ENCODE data around the gene FAM20B.

The FAM20B gene

DNA sequence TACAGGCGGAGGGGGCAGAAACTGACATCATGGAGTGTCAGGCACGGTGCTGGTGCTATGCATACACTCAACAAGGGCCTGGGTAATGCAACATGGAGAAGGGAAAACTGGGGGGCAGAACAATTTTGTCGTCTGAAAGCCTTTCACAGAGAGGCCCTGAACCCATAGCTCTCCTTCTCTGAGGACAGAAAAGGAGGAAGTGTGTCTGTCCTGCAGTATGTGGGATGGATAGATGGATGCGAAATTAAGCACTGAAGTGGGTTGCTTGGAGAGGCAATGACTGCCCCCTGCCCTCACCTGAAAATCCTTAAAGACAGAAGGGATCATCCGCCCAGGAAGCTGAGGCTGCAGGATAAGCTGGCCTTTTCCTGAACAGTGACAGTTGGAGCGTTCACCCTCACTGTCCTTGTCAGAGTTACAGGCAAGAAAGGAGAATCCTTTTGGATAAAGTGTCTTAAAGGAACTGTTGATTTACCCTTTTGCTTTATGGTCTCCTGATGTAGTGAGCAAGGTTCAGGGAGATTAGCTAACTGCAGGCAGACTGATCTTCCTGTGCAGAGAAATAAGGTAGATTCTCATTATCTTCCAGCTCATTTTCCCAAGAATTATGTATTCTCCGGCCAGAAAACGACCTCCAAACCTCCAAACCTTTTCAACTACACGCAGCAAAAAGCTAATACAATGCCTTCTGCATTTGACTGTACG lies 1.6 kb upstream of the FAM20B start:
- H3K27ac ChIP-seq (ENCODE audit: low read length): no peak overlapping the region
- H3K36me3 ChIP-seq (ENCODE audit: control insufficient read depth, insufficient read depth, low read length): no peaks in the 10 kb centered on the region
- no peaks in the 10 kb centered on the region for H3K9me3 ChIP-seq (ENCODE audit: control insufficient read depth, insufficient read depth, low read length)
- H3K4me1 ChIP-seq (ENCODE audit: control insufficient read depth, insufficient read depth, low read length): peaks cover 3% of the 10 kb centered on the region; the same call in 1 of the 2 replicates
- no peak for DNase-seq (ENCODE audit: low read depth, low spot score)
- 100% methylated on average over 3 of the region's 10 CpGs for WGBS (ENCODE audit: insufficient coverage, insufficient read length)
- H3K4me3 ChIP-seq (ENCODE audit: low read length): no peak overlapping the region
- no peaks in the 10 kb centered on the region for H3K27me3 ChIP-seq (ENCODE audit: control insufficient read depth, insufficient read depth, low read length)

DNA sequence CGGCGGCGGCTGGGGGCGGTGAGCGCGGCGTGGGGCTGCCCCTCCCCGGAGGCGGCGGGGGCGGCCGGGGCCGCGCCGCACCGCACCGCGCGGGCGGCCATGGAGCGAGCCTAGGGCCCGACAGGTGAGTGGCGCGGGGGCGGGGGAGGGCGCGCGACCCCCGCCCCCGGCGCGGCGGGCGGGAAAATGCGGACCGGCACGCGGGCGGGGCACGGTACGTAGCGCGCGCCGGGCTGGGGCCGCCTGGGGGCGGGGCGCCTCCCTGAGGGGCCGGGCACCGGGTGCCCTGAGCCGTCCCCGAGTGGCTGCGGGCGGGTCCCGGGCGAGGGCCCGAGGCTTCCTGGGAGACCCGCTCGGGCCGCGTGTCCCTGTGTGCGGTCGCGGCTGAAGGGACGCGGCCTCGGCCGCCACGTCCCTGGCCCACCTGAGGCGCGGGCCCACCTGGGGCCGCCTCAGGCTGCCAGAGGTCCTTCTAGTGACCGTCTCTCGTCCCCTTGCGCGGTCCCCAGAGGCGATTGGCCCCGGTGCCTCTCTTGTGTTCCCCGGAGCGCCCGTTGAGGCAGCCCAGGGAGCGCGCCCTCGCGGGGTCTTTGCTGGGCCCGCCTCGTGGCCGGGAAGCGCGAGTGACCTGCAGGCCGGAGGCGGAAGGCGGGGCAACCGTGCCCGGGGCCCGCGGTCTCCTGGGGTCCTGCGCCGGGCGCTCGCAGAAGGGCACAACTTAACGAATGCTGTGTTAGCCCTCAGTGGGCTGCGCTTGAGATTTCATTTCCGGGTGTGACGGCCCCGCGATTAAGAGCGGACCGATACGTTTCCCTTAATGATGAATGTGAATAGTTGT lies 500 bp downstream of the FAM20B start:
- WGBS (ENCODE audit: insufficient coverage, insufficient read length): no CpG with 5 or more reads among the region's 110 CpGs
- DNase-seq (ENCODE audit: low read depth, low spot score): peak; percentile 18
- Histone ChIP-seq H3K9me3 (ENCODE audit: control insufficient read depth, insufficient read depth, low read length) (no peaks in the 10 kb centered on the region), H3K4me1 (ENCODE audit: control insufficient read depth, insufficient read depth, low read length) (peaks cover 3% of the 10 kb centered on the region; the same call in 1 of the 2 replicates), H3K36me3 (ENCODE audit: control insufficient read depth, insufficient read depth, low read length) (no peaks in the 10 kb centered on the region), H3K27ac (ENCODE audit: low read length) (no peak overlapping the region), H3K27me3 (ENCODE audit: control insufficient read depth, insufficient read depth, low read length) (no peaks in the 10 kb centered on the region), H3K4me3 (ENCODE audit: low read length) (peak overlapping the region; percentile 64)

DNA sequence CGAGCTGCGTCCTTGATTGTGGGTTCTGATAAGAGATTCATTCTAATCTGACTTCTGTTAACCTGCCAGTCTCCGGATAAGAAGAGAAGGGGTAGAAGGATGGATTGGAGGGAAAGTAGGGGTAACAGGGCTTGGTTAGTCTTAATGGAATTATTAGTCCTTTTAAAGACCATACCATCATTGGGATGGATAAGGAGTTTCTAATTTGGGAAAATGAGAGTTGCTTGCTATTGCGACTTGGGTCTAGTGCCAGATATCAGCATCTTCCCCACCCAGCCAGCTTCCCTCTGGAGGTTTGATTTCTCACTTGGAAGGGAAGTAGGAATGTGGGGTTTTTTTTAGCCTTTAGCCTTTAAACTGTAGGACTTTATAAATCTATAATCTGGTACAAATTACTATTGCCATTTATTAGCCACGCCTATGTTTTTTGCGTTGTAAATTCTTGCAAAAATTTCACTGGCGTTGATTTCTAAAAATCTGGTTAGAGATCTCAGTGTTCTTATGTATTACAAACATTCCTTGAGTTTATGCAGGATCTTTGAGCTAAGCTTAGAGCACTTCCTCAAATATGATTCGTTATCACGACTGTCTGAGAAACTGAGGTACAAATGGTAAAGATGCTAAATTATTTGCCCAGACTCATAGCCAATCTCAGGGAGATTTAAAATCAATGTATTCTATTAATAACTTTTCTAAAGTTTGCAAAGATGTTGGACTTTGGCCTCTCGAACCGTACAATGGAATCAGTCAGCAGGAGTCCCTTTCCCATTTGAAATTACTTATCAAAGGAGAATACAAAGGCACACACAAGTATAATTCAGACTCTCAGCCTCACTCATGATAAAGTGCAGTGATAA lies 1.3 kb downstream of the FAM20B start:
- Histone ChIP-seq H3K4me3 (ENCODE audit: low read length) (peak overlapping the region; percentile 64; the same call in 1 of the 2 replicates), H3K4me1 (ENCODE audit: control insufficient read depth, insufficient read depth, low read length) (peaks cover 3% of the 10 kb centered on the region; the same call in 1 of the 2 replicates), H3K27me3 (ENCODE audit: control insufficient read depth, insufficient read depth, low read length) (no peaks in the 10 kb centered on the region), H3K27ac (ENCODE audit: low read length) (no peak overlapping the region), H3K9me3 (ENCODE audit: control insufficient read depth, insufficient read depth, low read length) (no peaks in the 10 kb centered on the region), H3K36me3 (ENCODE audit: control insufficient read depth, insufficient read depth, low read length) (no peaks in the 10 kb centered on the region)
- no peak for DNase-seq (ENCODE audit: low read depth, low spot score)
- no CpG with 5 or more reads among the region's 11 CpGs for WGBS (ENCODE audit: insufficient coverage, insufficient read length)

DNA sequence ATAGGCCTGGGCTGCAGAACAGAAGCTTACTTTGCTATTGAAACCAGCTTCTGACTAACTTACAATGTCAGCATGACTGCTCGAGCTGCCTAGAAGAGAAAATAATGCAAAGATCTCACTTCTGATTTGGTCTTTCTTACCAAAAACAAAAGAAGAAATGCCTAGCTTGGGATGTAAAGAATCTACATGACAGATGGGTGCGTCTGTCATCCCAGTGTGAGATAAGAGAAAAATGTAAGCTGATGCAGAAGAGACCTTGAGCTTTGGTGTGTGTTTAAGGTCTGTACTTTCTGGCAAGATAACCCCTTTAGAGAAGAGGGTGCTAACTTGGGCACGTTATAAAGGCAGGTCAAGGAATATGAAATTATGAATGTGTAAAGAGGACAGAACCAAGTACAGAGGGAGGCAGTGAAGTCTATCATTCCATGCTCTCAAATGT lies 3.6 kb downstream of the FAM20B start:
- WGBS (ENCODE audit: insufficient coverage, insufficient read length): no CpG with 5 or more reads among the region's 3 CpGs
- no peak overlapping the region for H3K27ac ChIP-seq (ENCODE audit: low read length)
- H3K9me3 ChIP-seq (ENCODE audit: control insufficient read depth, insufficient read depth, low read length): no peaks in the 10 kb centered on the region
- H3K27me3 ChIP-seq (ENCODE audit: control insufficient read depth, insufficient read depth, low read length): no peaks in the 10 kb centered on the region
- H3K4me1 ChIP-seq (ENCODE audit: control insufficient read depth, insufficient read depth, low read length): peaks cover 5% of the 10 kb centered on the region; the same call in 1 of the 2 replicates
- H3K4me3 ChIP-seq (ENCODE audit: low read length): no peak overlapping the region
- DNase-seq (ENCODE audit: low read depth, low spot score): no peak
- no peaks in the 10 kb centered on the region for H3K36me3 ChIP-seq (ENCODE audit: control insufficient read depth, insufficient read depth, low read length)

DNA sequence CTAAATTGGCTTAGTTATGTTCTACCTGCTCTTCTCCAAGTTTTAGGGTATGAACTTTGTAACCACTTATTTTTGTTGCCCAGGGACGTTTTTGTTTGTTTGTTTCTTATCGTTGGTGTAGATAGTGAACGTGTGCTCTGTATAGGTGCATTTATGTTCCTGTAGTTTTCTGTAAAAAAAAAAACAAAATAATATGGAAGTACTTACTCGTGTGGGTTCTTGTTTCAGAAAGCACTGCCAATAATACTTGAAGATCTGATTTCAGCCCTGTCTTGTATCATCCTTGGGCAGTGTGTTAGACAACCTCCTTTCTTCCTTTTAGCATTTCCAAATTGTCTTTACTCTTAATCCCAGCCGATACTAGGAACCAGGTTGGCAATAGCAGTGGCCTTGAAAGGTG lies 4.4 kb downstream of the FAM20B start:
- Histone ChIP-seq H3K4me3 (ENCODE audit: low read length) (no peak overlapping the region), H3K27ac (ENCODE audit: low read length) (no peak overlapping the region), H3K9me3 (ENCODE audit: control insufficient read depth, insufficient read depth, low read length) (no peaks in the 10 kb centered on the region), H3K4me1 (ENCODE audit: control insufficient read depth, insufficient read depth, low read length) (peaks cover 5% of the 10 kb centered on the region; the same call in 1 of the 2 replicates), H3K36me3 (ENCODE audit: control insufficient read depth, insufficient read depth, low read length) (no peaks in the 10 kb centered on the region), H3K27me3 (ENCODE audit: control insufficient read depth, insufficient read depth, low read length) (no peaks in the 10 kb centered on the region)
- no CpG with 5 or more reads among the region's 5 CpGs for whole genome bisulfite sequencing (ENCODE audit: insufficient coverage, insufficient read length)
- DNase-seq (ENCODE audit: low read depth, low spot score): no peak

DNA sequence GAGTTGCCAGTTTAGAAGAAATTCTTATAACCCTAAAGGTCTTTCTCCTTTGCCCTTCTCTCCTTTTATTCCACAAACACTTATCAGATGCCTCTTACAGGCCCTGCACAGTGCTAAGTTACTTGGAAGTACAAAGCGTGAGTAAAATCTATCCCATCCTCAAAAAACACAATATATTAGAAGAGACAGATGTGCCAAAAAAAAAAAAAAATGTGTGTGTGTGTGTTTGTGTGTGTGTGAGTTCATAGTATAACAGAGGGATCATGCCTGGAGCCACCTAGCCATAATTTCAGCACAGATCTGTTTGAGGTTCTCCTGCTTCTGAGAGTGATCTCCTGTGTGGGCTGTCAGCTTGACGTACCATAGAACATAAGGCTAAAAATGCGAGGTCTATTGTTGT lies 5.0 kb downstream of the FAM20B start:
- Histone ChIP-seq H3K36me3 (ENCODE audit: control insufficient read depth, insufficient read depth, low read length) (no peaks in the 10 kb centered on the region), H3K4me3 (ENCODE audit: low read length) (no peak overlapping the region), H3K4me1 (ENCODE audit: control insufficient read depth, insufficient read depth, low read length) (peaks cover 5% of the 10 kb centered on the region; the same call in 1 of the 2 replicates), H3K9me3 (ENCODE audit: control insufficient read depth, insufficient read depth, low read length) (no peaks in the 10 kb centered on the region), H3K27me3 (ENCODE audit: control insufficient read depth, insufficient read depth, low read length) (no peaks in the 10 kb centered on the region), H3K27ac (ENCODE audit: low read length) (no peak overlapping the region)
- WGBS (ENCODE audit: insufficient coverage, insufficient read length): no CpG with 5 or more reads among the region's 3 CpGs
- no peak for DNase-seq (ENCODE audit: low read depth, low spot score)

DNA sequence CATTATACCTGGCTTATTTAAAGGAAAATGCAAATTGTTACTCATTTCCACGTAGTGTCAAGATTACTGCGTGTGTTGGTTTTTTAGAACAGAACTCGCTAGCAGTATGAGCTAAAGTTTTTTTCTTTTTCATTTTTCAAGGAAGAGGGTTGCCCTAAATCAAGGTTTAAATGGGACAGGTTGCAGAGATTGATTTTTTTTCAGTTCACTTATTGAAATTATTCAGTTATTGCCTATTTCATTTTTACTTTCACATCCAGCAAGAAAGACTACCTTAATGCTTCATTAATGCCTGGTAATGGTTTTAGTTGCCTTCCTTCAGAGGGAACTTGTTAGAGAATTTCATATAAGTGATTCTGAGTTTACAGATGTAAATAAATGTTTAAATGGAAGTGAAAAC lies 5.6 kb downstream of the FAM20B start:
- Histone ChIP-seq H3K36me3 (ENCODE audit: control insufficient read depth, insufficient read depth, low read length) (no peaks in the 10 kb centered on the region), H3K27me3 (ENCODE audit: control insufficient read depth, insufficient read depth, low read length) (no peaks in the 10 kb centered on the region), H3K4me1 (ENCODE audit: control insufficient read depth, insufficient read depth, low read length) (peaks cover 5% of the 10 kb centered on the region; the same call in 1 of the 2 replicates), H3K27ac (ENCODE audit: low read length) (no peak overlapping the region), H3K4me3 (ENCODE audit: low read length) (no peak overlapping the region), H3K9me3 (ENCODE audit: control insufficient read depth, insufficient read depth, low read length) (no peaks in the 10 kb centered on the region)
- no peak for DNase-seq (ENCODE audit: low read depth, low spot score)
- no CpG with 5 or more reads among the region's 3 CpGs for WGBS (ENCODE audit: insufficient coverage, insufficient read length)

DNA sequence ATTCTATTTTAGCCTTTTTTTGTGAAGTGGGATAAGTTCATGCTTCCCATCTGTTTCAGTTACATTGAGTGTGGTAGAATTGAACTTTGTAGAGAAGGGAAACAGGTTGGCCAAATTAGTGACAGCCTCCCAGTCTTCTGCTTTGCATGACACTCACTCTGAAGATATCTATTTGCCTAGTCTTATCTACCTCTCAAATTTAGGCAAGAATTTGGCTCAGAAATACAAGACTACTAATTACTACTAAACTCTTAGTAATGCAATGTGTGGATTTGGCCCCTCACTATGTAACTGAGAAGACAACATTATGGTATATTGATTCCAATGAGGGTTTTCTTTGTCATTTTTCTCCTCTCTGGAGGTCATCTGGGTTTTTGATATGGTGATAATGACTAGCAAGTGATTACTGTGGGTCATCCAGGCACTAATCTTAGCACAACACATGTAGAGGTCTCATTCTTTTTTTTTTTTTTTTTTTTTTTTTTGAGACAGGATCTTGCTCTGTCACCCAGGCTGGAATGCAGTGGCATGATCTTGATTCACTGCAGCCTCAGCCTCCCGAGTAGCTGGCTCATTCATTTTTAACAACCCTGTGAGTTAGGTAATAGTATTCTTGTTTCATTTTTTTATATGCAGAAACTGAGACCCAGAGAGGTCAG lies 6.3 kb downstream of the FAM20B start:
- Histone ChIP-seq H3K36me3 (ENCODE audit: control insufficient read depth, insufficient read depth, low read length) (no peaks in the 10 kb centered on the region), H3K27me3 (ENCODE audit: control insufficient read depth, insufficient read depth, low read length) (no peaks in the 10 kb centered on the region), H3K4me3 (ENCODE audit: low read length) (no peak overlapping the region), H3K4me1 (ENCODE audit: control insufficient read depth, insufficient read depth, low read length) (peaks cover 5% of the 10 kb centered on the region; the same call in 1 of the 2 replicates), H3K27ac (ENCODE audit: low read length) (no peak overlapping the region), H3K9me3 (ENCODE audit: control insufficient read depth, insufficient read depth, low read length) (no peaks in the 10 kb centered on the region)
- WGBS (ENCODE audit: insufficient coverage, insufficient read length): no CpG with 5 or more reads among the region's 1 CpG
- no peak for DNase-seq (ENCODE audit: low read depth, low spot score)

DNA sequence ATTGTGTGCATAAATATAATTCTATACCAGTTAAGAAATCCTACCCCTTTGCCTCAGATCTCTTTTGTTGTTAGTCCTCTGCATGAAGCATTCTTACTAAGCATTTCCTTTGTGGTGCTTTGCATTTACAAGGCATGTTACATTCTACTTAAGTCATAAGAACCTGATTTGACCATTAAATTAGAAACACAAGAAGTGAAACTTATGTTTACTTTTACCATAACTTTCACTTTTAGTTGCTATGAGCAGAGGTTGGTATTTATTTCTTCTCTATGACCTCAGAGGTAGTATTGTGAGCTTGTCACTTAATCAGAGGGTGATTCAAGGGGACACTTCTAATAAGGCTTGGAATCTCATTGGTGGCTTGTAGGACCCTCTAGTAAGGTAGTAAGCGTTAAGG lies 9.0 kb downstream of the FAM20B start:
- Histone ChIP-seq H3K36me3 (ENCODE audit: control insufficient read depth, insufficient read depth, low read length) (no peaks in the 10 kb centered on the region), H3K27me3 (ENCODE audit: control insufficient read depth, insufficient read depth, low read length) (no peaks in the 10 kb centered on the region), H3K4me3 (ENCODE audit: low read length) (no peak overlapping the region), H3K4me1 (ENCODE audit: control insufficient read depth, insufficient read depth, low read length) (0 out of 2 replicates have a peak, but pooled peaks cover 3% of the 10 kb centered on the region), H3K9me3 (ENCODE audit: control insufficient read depth, insufficient read depth, low read length) (no peaks in the 10 kb centered on the region), H3K27ac (ENCODE audit: low read length) (no peak overlapping the region)
- DNase-seq (ENCODE audit: low read depth, low spot score): no peak
- WGBS (ENCODE audit: insufficient coverage, insufficient read length): no CpG with 5 or more reads among the region's 1 CpG
